ENCODE measurements around the gene ADAMTS7.
"Not testable (repeated sequence)": the region's sequence is repeated elsewhere in the genome, so short reads cannot be mapped to it uniquely, and the experiment has no call there.

ADAMTS7 gene

DNA sequence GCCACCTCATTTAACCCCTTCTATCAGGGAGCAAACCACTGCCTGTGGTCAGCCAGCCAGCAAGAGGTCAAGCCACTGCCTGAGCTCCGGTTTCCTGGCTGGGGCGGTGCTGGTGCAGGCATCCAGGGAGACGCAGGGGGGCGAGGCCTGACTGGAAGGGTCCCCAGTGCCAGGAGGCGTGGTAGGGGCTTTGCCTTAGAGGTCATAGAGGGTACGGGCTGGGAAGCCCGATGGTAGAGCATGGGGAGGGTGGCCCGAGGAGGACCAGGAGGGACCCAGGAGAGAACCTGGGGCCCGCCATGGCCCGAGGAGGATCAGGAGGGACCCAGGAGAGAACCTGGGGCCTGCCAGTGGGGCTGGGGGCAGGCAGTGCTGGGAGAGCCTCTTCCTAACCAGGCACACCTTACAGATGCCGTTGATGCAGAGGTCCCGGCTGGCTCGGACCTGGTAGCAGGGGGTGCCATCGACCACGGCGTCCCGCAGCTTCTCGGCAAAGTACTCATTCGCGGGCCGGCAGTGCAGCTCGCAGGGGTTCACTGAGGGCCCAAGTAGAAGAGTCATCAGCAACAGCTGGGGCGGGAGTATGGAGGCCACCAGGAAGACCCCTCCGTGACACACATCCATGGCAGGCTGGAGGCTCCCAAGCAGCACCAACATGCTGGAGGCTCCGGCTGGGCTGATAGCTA is 37.4 kb downstream of the ADAMTS7 start:
- peaks cover 15% of the 10 kb centered on the region for H3K27me3 Mint-ChIP-seq
- not testable (repeated sequence) for ATAC-seq (replicated peaks; ENCODE audit: extremely low read depth, poor library complexity, severe bottlenecking); H3K4me3 Mint-ChIP-seq; H3K4me1 Mint-ChIP-seq; H3K9me3 Mint-ChIP-seq; H3K27ac Mint-ChIP-seq (ENCODE audit: low read depth); DNase-seq (ENCODE audit: low spot score in 2 of 2); H3K36me3 Mint-ChIP-seq (ENCODE audit: insufficient read depth)

DNA sequence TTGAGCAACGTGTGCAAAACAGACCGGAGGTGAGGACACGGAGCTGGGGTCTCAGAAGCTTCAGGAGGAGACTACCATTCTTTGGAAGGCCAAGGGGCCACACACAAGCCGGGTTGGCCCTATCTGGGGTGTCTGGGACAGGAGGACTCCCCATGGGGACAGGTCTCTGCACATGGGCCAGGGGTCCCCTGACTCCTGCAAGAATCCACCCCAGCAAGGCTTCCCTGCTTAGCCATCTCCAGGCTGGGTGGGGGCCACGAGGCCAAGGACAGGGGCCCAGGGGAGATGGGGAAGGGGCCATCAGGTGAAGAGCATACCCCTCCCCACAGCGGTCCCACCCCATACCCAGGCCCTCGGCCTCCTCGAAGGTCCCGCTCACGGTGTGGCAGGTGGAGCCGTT is 38.5 kb downstream of the ADAMTS7 start:
- Mint-ChIP-seq H3K4me3 (no peak overlapping the region), H3K36me3 (ENCODE audit: insufficient read depth) (no peaks in the 10 kb centered on the region), H3K9me3 (no peaks in the 10 kb centered on the region), H3K27ac (ENCODE audit: low read depth) (no peak overlapping the region), H3K4me1 (no peaks in the 10 kb centered on the region), H3K27me3 (peaks cover 5% of the 10 kb centered on the region)
- no peak for ATAC-seq (replicated peaks; ENCODE audit: extremely low read depth, poor library complexity, severe bottlenecking)
- DNase-seq (ENCODE audit: low spot score in 2 of 2), result no peak

DNA sequence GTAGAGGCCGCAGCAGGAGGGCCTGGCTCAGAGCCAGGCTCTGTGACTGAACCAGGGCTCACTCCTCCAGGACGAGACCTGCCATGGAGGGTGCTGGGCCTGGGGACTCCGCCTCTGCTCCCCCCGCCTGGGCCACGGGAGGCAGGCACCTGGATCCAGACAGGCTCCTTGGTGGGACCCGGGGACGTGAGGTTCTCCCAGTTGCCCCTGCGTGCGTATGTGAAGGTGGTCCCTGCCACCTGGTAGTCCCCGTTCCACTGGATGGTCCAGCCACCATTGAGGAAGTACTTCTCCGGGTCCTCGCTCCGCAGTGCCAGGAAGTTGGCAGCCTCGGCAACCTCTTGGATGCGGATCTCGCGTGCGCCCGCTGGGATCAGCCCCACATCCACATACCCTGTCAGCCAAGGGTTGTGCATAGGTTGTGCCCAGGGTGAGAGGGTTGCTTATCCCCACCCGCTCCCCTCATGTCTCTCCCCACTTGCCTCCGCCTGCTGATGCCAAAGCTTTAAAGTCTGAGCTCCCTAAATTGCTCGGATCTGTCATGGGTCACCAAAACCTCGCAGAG is 39.7 kb downstream of the ADAMTS7 start:
- H3K27me3 Mint-ChIP-seq; H3K9me3 Mint-ChIP-seq; H3K36me3 Mint-ChIP-seq (ENCODE audit: insufficient read depth); H3K4me1 Mint-ChIP-seq; DNase-seq (ENCODE audit: low spot score in 2 of 2); H3K4me3 Mint-ChIP-seq; ATAC-seq (replicated peaks; ENCODE audit: extremely low read depth, poor library complexity, severe bottlenecking): not testable (repeated sequence)
- H3K27ac Mint-ChIP-seq (ENCODE audit: low read depth), result peak overlapping the region; percentile 23

DNA sequence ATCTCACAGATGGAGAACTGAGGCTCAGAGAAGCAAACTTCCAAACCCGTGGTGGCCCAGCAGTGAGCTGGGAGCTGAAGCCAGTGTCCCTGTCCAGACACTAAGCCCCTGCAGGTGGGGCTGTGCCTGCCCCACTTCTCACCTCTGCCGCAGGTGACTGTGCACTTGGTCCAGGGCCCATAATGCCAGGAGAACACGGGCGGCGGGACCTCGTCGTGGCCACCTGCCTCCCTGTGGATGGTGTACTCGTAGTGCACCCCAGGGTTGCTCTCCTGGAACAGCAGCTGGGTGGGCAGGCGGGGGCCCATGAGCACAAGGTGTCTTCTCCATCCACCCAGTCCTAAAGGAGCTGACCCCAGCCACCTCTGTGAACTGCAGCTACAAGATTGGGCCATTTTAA is 40.2 kb downstream of the ADAMTS7 start:
- not testable (repeated sequence) for H3K4me1 Mint-ChIP-seq; ATAC-seq (replicated peaks; ENCODE audit: extremely low read depth, poor library complexity, severe bottlenecking); H3K27me3 Mint-ChIP-seq; H3K4me3 Mint-ChIP-seq; H3K9me3 Mint-ChIP-seq; DNase-seq (ENCODE audit: low spot score in 2 of 2); H3K36me3 Mint-ChIP-seq (ENCODE audit: insufficient read depth)
- peak overlapping the region; percentile 41 for H3K27ac Mint-ChIP-seq (ENCODE audit: low read depth)

- DNase-seq (ENCODE audit: low spot score in 2 of 2), result not testable (repeated sequence)
Observed at GRCh38 chr15:78769473-78770225, 41.6 kb downstream of the ADAMTS7 start.

GRCh38 chr15:78768531-78769408 is 42.5 kb downstream of the ADAMTS7 start:
- no peaks in the 10 kb centered on the region for H3K36me3 Mint-ChIP-seq (ENCODE audit: insufficient read depth)
- H3K4me1 Mint-ChIP-seq, result no peaks in the 10 kb centered on the region
- ATAC-seq (replicated peaks; ENCODE audit: extremely low read depth, poor library complexity, severe bottlenecking), result no peak
- no peaks in the 10 kb centered on the region for H3K27me3 Mint-ChIP-seq
- no peak overlapping the region for H3K4me3 Mint-ChIP-seq
- H3K27ac Mint-ChIP-seq (ENCODE audit: low read depth), result peak overlapping the region; percentile 57
- no peak for DNase-seq (ENCODE audit: low spot score in 2 of 2)
- H3K9me3 Mint-ChIP-seq, result no peaks in the 10 kb centered on the region

More at GRCh38 chr15:78769473-78770225, 41.6 kb downstream of the ADAMTS7 start:
- not testable (repeated sequence) for H3K27me3 Mint-ChIP-seq; H3K9me3 Mint-ChIP-seq; H3K4me3 Mint-ChIP-seq; H3K36me3 Mint-ChIP-seq (ENCODE audit: insufficient read depth); H3K4me1 Mint-ChIP-seq; ATAC-seq (replicated peaks; ENCODE audit: extremely low read depth, poor library complexity, severe bottlenecking)
- peak overlapping the region; percentile 57 for H3K27ac Mint-ChIP-seq (ENCODE audit: low read depth)

DNA sequence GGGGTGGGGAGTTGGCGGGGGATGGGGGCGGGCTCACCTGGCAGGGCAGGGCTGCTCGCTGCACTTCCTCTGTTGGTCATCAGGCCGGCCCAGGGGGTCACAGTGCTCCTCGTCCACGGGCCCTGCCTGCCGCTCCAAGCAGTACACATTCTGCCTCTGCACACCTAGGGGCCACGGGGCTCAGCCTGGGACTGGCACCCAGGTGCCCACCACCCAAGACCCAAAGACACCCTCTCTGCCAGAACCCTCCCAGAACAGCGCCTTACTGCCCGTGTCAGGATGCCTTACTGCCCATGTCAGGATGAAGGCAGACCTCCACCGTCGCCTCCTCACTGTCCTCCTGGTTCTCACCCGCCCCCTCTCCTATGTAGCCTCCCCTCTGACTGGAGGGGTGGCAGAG is 43.2 kb downstream of the ADAMTS7 start:
- no peaks in the 10 kb centered on the region for H3K36me3 Mint-ChIP-seq (ENCODE audit: insufficient read depth)

GRCh38 chr15:78767331-78767951 is 43.8 kb downstream of the ADAMTS7 start:
- Mint-ChIP-seq H3K27ac (ENCODE audit: low read depth) (no peak overlapping the region), H3K9me3 (no peaks in the 10 kb centered on the region), H3K27me3 (no peaks in the 10 kb centered on the region), H3K36me3 (ENCODE audit: insufficient read depth) (no peaks in the 10 kb centered on the region), H3K4me3 (no peak overlapping the region), H3K4me1 (peaks cover 5% of the 10 kb centered on the region)
- ATAC-seq (replicated peaks; ENCODE audit: extremely low read depth, poor library complexity, severe bottlenecking) (no peak), DNase-seq (ENCODE audit: low spot score in 2 of 2) (no peak)

More for the DNA sequence above, 43.2 kb downstream of the ADAMTS7 start:
- Mint-ChIP-seq H3K27ac (ENCODE audit: low read depth) (no peak overlapping the region), H3K4me3 (no peak overlapping the region), H3K9me3 (no peaks in the 10 kb centered on the region), H3K27me3 (no peaks in the 10 kb centered on the region), H3K4me1 (peaks cover 5% of the 10 kb centered on the region)
- DNase-seq (ENCODE audit: low spot score in 2 of 2) (no peak), ATAC-seq (replicated peaks; ENCODE audit: extremely low read depth, poor library complexity, severe bottlenecking) (no peak)

DNA sequence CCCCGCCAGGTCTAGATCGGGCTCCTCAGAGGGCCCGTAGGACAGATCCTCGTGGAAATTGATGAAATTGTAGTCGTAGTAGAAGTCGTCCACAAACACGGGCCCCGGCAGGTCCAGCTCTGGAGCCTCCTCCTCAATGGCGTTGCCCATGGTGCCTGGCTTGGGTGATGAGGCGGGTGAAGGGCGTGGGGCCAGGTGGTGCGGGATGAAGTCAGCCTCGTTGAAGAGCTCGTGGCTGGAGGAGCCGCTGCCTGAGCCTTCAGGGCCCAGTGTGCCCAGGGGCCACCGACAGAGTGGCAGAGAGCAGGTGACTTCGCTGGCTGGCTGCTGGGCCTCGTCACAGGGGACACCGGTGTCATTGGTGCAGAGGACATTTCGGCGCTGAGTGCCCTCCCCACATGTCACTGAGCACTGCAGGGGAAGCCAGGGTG is 44.6 kb downstream of the ADAMTS7 start:
- H3K27ac Mint-ChIP-seq (ENCODE audit: low read depth); H3K9me3 Mint-ChIP-seq; H3K4me1 Mint-ChIP-seq; H3K36me3 Mint-ChIP-seq (ENCODE audit: insufficient read depth); H3K27me3 Mint-ChIP-seq; ATAC-seq (replicated peaks; ENCODE audit: extremely low read depth, poor library complexity, severe bottlenecking); DNase-seq (ENCODE audit: low spot score in 2 of 2); H3K4me3 Mint-ChIP-seq: not testable (repeated sequence)

GRCh38 chr15:78766041-78766440 is 45.2 kb downstream of the ADAMTS7 start:
- Mint-ChIP-seq H3K27me3 (no peaks in the 10 kb centered on the region), H3K27ac (ENCODE audit: low read depth) (no peak overlapping the region), H3K4me3 (no peak overlapping the region), H3K36me3 (ENCODE audit: insufficient read depth) (no peaks in the 10 kb centered on the region), H3K4me1 (peaks cover 13% of the 10 kb centered on the region), H3K9me3 (no peaks in the 10 kb centered on the region)
- ATAC-seq (replicated peaks; ENCODE audit: extremely low read depth, poor library complexity, severe bottlenecking) (no peak), DNase-seq (ENCODE audit: low spot score in 2 of 2) (no peak)

DNA sequence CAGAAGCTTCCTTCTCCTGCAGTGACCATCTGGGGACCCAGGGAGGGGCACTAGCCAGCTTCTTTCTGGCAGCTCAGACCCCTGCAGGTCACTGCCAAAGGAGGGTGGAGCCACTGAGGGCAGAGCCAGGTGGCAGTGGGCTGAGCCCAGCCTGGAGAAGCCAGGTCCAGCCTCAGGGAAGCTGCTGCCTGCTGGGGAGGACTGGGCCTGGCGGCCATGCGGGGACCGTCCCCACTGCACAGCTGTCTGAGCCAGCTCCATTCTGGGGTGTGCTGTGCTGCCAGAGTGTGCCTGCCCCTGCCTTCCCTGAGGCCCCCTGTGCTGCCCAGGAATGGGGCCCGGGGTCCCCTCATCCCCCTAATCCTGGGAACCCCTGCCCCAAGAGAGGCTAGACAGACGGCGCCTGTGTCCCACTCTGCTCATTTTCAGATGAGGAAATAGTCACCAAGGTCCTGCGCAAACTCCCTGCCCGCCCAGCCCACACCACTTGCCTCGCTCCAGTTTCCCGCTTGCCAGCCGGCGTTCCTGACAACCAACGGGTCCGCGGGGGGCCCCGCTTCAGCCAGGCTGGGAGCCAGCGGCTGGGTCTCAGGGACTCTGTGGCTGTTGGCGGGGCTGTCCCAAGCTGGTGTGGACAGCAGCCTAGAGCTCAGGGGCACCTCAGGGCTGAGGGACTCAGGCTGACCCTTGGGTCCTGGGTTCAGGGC is 46.0 kb downstream of the ADAMTS7 start:
- not testable (repeated sequence) for H3K36me3 Mint-ChIP-seq (ENCODE audit: insufficient read depth); H3K27ac Mint-ChIP-seq (ENCODE audit: low read depth); H3K27me3 Mint-ChIP-seq; ATAC-seq (replicated peaks; ENCODE audit: extremely low read depth, poor library complexity, severe bottlenecking); H3K4me3 Mint-ChIP-seq; DNase-seq (ENCODE audit: low spot score in 2 of 2); H3K9me3 Mint-ChIP-seq
- H3K4me1 Mint-ChIP-seq, result peaks cover 16% of the 10 kb centered on the region
